GM12878 (cell line): Measurements from ENCODE around the gene ZNF837. TPM values are rescaled to one million over a fixed set of nuclear protein-coding genes. Genes with fewer than 3 reads are reported as not detected.

Source experiments
- ATAC-seq: fragments of 200-7000 bp; cut with Tn5 transposase; 3 replicates; pipeline ENCODE4 v1.9.1; 2020; ENCODE audit warnings: mild to moderate bottlenecking, moderate library complexity
- BruUV-seq: library from RNA; stranded (reverse); fragments of 400-500 nt; replicated peaks from 2 replicates; lab custom pipeline; 2021; lab: Mats Ljungman, UMichigan
- CTCF ChIA-PET: fragments of 300-600 bp; sonication (Branson Sonifier 250); formaldehyde crosslinking; extraction: SDS; loops from one replicate; lab custom pipeline; 2021; ENCODE audit warnings: inconsistent platforms; lab: Yijun Ruan, JAX
- POLR2A ChIA-PET: fragments of 350-600 bp; formaldehyde crosslinking; extraction: SDS; loops from one replicate; lab custom pipeline; 2021; ENCODE audit warnings: inconsistent platforms; lab: Charles Lee
- RAD21 ChIA-PET: fragments of 300-600 bp; sonication (Branson Sonifier 250); formaldehyde crosslinking; loops from one replicate; lab custom pipeline; 2023; ENCODE audit warnings: antibody characterized with exemption; ENCODE audit not compliant: unreplicated experiment; lab: Charles Lee
- SMC1A ChIA-PET: fragments of 300-600 bp; sonication (Branson Sonifier 250); formaldehyde crosslinking; loops from one replicate; lab custom pipeline; 2023; ENCODE audit not compliant: unreplicated experiment, uncharacterized antibody; lab: Charles Lee
- DNase-seq: peaks from one replicate; pipeline ENCODE4 v3.0.0-alpha.2; 2011; ENCODE audit warnings: low read depth, low spot score
- FAIRE-seq: peaks from 3 replicates; lab custom pipeline; 2011; peaks lifted over from hg19 to GRCh38; lab: Jason Lieb, UNC
- H2AFZ ChIP-seq: 2 replicates; pipeline ENCODE4 v1.6.0; 2011; ENCODE audit warnings: low read depth, low read length, control low read depth; ENCODE audit not compliant: control insufficient read depth
- H3K27ac ChIP-seq: 2 replicates; pipeline ENCODE4 v1.5.1; 2011; ENCODE audit warnings: control low read depth; ENCODE audit not compliant: control insufficient read depth, insufficient read depth
- H3K27me3 ChIP-seq, 2 experiments: replicated peaks in 1 of 2; 2 replicates each; pipeline versions ENCODE4 v1.6.0 to v1.6.1; 2011; ENCODE audit warnings: low read length in 1 of 2; ENCODE audit not compliant: control insufficient read depth in 2 of 2, insufficient read depth in 2 of 2
- H3K36me3 ChIP-seq, 2 experiments: 2 replicates each; pipeline ENCODE4 v1.5.1; 2011; ENCODE audit warnings: low read length in 1 of 2; ENCODE audit not compliant: control insufficient read depth in 2 of 2, insufficient read depth in 2 of 2
- H3K4me1 ChIP-seq: 2 replicates; pipeline ENCODE4 v1.6.1; 2011; ENCODE audit warnings: mild to moderate bottlenecking, low read length, moderate library complexity, mixed read lengths; ENCODE audit not compliant: control insufficient read depth, insufficient read depth
- H3K4me2 ChIP-seq: 2 replicates; pipeline ENCODE4 v1.6.0; 2011; ENCODE audit warnings: control low read depth; ENCODE audit not compliant: control insufficient read depth, insufficient read depth
- H3K4me3 ChIP-seq: fragments of 200-600 bp; sonication (generic); 2 replicates; pipeline ENCODE4 v1.5.1; 2016
- H3K79me2 ChIP-seq: 2 replicates; pipeline ENCODE4 v1.6.0; 2011; ENCODE audit warnings: low read length; ENCODE audit not compliant: control insufficient read depth, insufficient read depth
- H3K9ac ChIP-seq: 2 replicates; pipeline ENCODE4 v1.8.0; 2011; ENCODE audit warnings: low read length, control low read depth, mixed read lengths; ENCODE audit not compliant: control insufficient read depth, insufficient read depth
- H3K9me3 ChIP-seq: replicated peaks from 3 replicates; pipeline ENCODE4 v1.5.1; 2011; ENCODE audit warnings: mild to moderate bottlenecking, low read length; ENCODE audit not compliant: control insufficient read depth, insufficient read depth
- H4K20me1 ChIP-seq: 2 replicates; pipeline ENCODE4 v1.6.0; 2011; ENCODE audit not compliant: control insufficient read depth, insufficient read depth
- ASH2L ChIP-seq: fragments of 300-600, 200-600 bp; sonication (generic); IDR thresholded peaks from 2 replicates; pipeline ENCODE4 v1.6.1; 2017; ENCODE audit warnings: low read depth, mild to moderate bottlenecking, borderline replicate concordance
- FOXK2 ChIP-seq: fragments of 450-650 bp; IDR thresholded peaks from 2 replicates; pipeline ENCODE4 v1.6.1; 2017; ENCODE audit warnings: mild to moderate bottlenecking, moderate library complexity
- GATAD2B ChIP-seq: fragments of 450-650 bp; conservative IDR thresholded peaks from 2 replicates; pipeline ENCODE4 v1.6.1; 2017; ENCODE audit warnings: low read depth, mild to moderate bottlenecking, moderate library complexity
- LARP7 ChIP-seq: fragments of 450-650 bp; IDR thresholded peaks from 2 replicates; pipeline ENCODE4 v1.6.1; 2017; ENCODE audit warnings: mild to moderate bottlenecking
- MXI1 ChIP-seq: fragments of 150-350 bp; IDR thresholded peaks from 2 replicates; pipeline ENCODE4 v1.6.1; 2011; ENCODE audit warnings: low read depth, mild to moderate bottlenecking, inconsistent platforms, low read length, improper control_type of control experiment
- NBN ChIP-seq: fragments of 450-650 bp; IDR thresholded peaks from 2 replicates; pipeline ENCODE4 v1.6.1; 2016
- NFYB ChIP-seq: IDR thresholded peaks from 2 replicates; pipeline ENCODE4 v1.6.1; 2011; ENCODE audit warnings: low read depth, mild to moderate bottlenecking, low read length, improper control_type of control experiment, moderate library complexity; ENCODE audit not compliant: insufficient read depth
- RUNX3 ChIP-seq: IDR thresholded peaks from 2 replicates; pipeline ENCODE4 v1.6.1; 2012; ENCODE audit warnings: low read length, inconsistent platforms
- SMAD1 ChIP-seq: fragments of 450-650 bp; IDR thresholded peaks from 2 replicates; pipeline ENCODE4 v1.6.1; 2018; ENCODE audit warnings: mild to moderate bottlenecking, low read depth; ENCODE audit not compliant: partially characterized antibody
- STAT1 ChIP-seq: fragments of 450-650 bp; conservative IDR thresholded peaks from 2 replicates; pipeline ENCODE4 v1.6.1; 2014; ENCODE audit warnings: antibody characterized with exemption, mild to moderate bottlenecking
- TARDBP ChIP-seq: IDR thresholded peaks from 2 replicates; pipeline ENCODE4 v1.6.1; 2016; ENCODE audit warnings: borderline replicate concordance
- WGBS: methylation state at CpG from one replicate; pipeline ENCODE4 v1.1.6; 2016; ENCODE audit warnings: low lambda C conversion rate; ENCODE audit not compliant: insufficient replicate concordance, insufficient coverage; ENCODE audit errors: missing lambda C conversion rate; 5-methylcytosine and 5-hydroxymethylcytosine counted together
- in situ Hi-C: fragments of 300-500 bp; cut with MboI; formaldehyde crosslinking; loops from 9 replicates; pipeline ENCODE4 v1.14.3; 2018; ENCODE audit warnings: mixed read lengths
- intact Hi-C: fragments of 100-400 bp; cut with micrococcal nuclease; formaldehyde crosslinking; loops from one replicate; pipeline ENCODE4 v1.14.2; 2022; ENCODE audit not compliant: unreplicated experiment
- polyA plus RNA-seq, 11 experiments: library from polyadenylated mRNA; depleted of rRNA in 4 of 11; unstranded in 6 of 11; stranded (reverse) in 5 of 11; fragments of >200 nt; fragmentation: Nextera tagmentation in 4 of 11; fragmentation: Illumina TruSeq in 1 of 11; extraction: Ambion mirVana in 4 of 11; extraction: Trizol in 1 of 11; gene quantifications; 1 replicate in 1 of 11; 2 replicates in 10 of 11; pipeline versions ENCODE4 v1.2.1 to v1.2.3, GENCODE V29; 2011 to 2016; ENCODE audit warnings: inconsistent platforms in 2 of 11, missing spikeins in 2 of 11, low read depth in 1 of 11
- total RNA-seq, 4 experiments: library from RNA; depleted of rRNA in 3 of 4; stranded (reverse); fragments of >200 nt in 3 of 4; fragmentation: Illumina TruSeq in 1 of 4; extraction: Trizol in 1 of 4; gene quantifications; 2 replicates each; pipeline versions ENCODE4 v1.2.1 to v1.2.3, GENCODE V29; 2013 to 2021
- TF ChIP-seq, protein P1 (sequence below): fragments of 150-350 bp; IDR thresholded peaks from 2 replicates; pipeline ENCODE4 v1.6.1; 2016; ENCODE audit warnings: low read depth, low read length
- TF ChIP-seq, protein P2 (sequence below): fragments of 450-650 bp; IDR thresholded peaks from 2 replicates; pipeline ENCODE4 v1.6.1; 2016; ENCODE audit warnings: mild to moderate bottlenecking

The ZNF837 gene
- total and polyA plus RNA-seq, 10 of the 15 experiments (the other 5 are each of a cell fraction or from before 2014, with no cell fraction given), result 0.07 to 2.9 (median 2.0) TPM; not detected in 2

DNA sequence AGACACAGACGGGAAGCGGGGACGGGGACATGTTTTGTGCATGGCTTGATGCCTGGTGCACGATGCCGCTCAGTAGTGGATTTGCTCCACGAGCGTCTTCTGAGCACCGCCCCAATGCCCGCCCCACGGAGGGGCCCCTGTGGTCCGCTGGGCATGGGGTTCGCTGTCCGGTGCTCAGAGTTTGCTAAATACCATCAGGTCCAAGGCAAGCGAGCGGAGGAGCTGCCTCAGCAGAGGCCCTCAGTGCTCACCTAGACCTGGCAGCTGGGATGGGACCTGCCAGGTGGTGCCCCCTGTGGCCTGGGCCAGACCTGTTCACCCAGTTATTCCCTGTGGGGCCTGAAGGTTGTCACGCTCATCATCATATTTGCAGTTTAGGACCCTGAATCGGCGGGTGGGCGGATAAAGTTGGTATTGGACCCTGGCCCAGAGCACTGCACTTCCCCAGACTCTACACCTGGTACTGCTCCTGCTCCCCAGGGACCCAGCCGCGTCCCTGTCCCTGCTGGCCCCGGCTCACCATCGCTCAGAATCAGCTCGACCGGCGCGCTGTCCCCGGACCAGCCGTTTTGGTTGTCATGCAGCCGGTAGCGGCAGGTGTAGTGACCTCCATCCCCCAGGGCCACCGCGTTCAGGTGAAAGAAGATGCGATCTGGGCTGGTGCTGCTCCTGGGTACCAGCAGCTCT lies 29.8 kb downstream of the ZNF837 start:
- POLR2A ChIA-PET, result interaction anchor here (1.6 kb wide), 1 partner anchor 12 kb away, joined by 9 read pairs; the partner anchor contains the start of gene ZNF497
- ATAC-seq, result no peak
- Histone ChIP-seq H3K27me3 (no peaks in the 10 kb centered on the region), H2AFZ (no peak overlapping the region), H3K79me2 (no peaks in the 10 kb centered on the region; the same call in 1 of the 2 replicates), H3K4me3 (no peak overlapping the region), H3K36me3 (no peaks in the 10 kb centered on the region), H3K4me2 (no peak overlapping the region), H4K20me1 (no peaks in the 10 kb centered on the region), H3K4me1 (peaks cover 3% of the 10 kb centered on the region; the same call in 1 of the 2 replicates), H3K27ac (no peak overlapping the region), H3K9ac (no peak overlapping the region), H3K9me3 (no peaks in the 10 kb centered on the region; the same call in 2 of the 3 replicates)
- DNase-seq, result no peak
- CTCF ChIA-PET, result no interaction called here
- RAD21 ChIA-PET, result no interaction called here
- TF ChIP-seq, protein P1, sequence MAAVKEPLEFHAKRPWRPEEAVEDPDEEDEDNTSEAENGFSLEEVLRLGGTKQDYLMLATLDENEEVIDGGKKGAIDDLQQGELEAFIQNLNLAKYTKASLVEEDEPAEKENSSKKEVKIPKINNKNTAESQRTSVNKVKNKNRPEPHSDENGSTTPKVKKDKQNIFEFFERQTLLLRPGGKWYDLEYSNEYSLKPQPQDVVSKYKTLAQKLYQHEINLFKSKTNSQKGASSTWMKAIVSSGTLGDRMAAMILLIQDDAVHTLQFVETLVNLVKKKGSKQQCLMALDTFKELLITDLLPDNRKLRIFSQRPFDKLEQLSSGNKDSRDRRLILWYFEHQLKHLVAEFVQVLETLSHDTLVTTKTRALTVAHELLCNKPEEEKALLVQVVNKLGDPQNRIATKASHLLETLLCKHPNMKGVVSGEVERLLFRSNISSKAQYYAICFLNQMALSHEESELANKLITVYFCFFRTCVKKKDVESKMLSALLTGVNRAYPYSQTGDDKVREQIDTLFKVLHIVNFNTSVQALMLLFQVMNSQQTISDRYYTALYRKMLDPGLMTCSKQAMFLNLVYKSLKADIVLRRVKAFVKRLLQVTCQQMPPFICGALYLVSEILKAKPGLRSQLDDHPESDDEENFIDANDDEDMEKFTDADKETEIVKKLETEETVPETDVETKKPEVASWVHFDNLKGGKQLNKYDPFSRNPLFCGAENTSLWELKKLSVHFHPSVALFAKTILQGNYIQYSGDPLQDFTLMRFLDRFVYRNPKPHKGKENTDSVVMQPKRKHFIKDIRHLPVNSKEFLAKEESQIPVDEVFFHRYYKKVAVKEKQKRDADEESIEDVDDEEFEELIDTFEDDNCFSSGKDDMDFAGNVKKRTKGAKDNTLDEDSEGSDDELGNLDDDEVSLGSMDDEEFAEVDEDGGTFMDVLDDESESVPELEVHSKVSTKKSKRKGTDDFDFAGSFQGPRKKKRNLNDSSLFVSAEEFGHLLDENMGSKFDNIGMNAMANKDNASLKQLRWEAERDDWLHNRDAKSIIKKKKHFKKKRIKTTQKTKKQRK, result no peak
- TF ChIP-seq ASH2L, result no peak
- no peak for TF ChIP-seq FOXK2
- no peak for TF ChIP-seq GATAD2B
- TF ChIP-seq TARDBP, result no peak
- no peak for TF ChIP-seq NFYB
- no peak for TF ChIP-seq LARP7
- TF ChIP-seq STAT1, result no peak
- TF ChIP-seq, protein P2, sequence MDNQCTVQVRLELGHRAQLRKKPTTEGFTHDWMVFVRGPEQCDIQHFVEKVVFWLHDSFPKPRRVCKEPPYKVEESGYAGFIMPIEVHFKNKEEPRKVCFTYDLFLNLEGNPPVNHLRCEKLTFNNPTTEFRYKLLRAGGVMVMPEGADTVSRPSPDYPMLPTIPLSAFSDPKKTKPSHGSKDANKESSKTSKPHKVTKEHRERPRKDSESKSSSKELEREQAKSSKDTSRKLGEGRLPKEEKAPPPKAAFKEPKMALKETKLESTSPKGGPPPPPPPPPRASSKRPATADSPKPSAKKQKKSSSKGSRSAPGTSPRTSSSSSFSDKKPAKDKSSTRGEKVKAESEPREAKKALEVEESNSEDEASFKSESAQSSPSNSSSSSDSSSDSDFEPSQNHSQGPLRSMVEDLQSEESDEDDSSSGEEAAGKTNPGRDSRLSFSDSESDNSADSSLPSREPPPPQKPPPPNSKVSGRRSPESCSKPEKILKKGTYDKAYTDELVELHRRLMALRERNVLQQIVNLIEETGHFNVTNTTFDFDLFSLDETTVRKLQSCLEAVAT, result no peak
- no peak for TF ChIP-seq RUNX3
- TF ChIP-seq NBN, result no peak
- TF ChIP-seq SMAD1, result no peak
- no peak for TF ChIP-seq MXI1
- whole genome bisulfite sequencing, result 86% methylated on average over 34 of the region's 34 CpGs
- SMC1A ChIA-PET, result no interaction called here
- intact Hi-C loops (no loop called here), in situ Hi-C loops (no loop called here)
- no peak for FAIRE-seq
- no TSS peak for BruUV-seq
